ENCODE measurements around the gene RBM22. TPM values are rescaled to one million over a fixed set of nuclear protein-coding genes. Genes with fewer than 3 reads are reported as not detected.

Gene RBM22
- total and polyA plus RNA-seq, 7 experiments from 2014 or later, result 60.5 to 103 (median 93.1) TPM

- intact Hi-C loops (cut with micrococcal nuclease), result no loop called here
- H3K4me1 Mint-ChIP-seq, result no peaks in the 10 kb centered on the region
- Histone ChIP-seq H3K27ac (ENCODE audit: low read depth, low read length) (no peak overlapping the region), H3K4me1 (ENCODE audit: control insufficient read depth in 2 of 2, insufficient read depth in 2 of 2, low read length in 2 of 2) (no peaks in the 10 kb centered on the region), H3K36me3 (ENCODE audit: control insufficient read depth in 2 of 3, insufficient read depth in 3 of 3, low read length in 3 of 3) (peaks cover 14 to 44% (median 23%) of the 10 kb centered on the region in 3 experiments), H3K4me3 (ENCODE audit: low read length) (no peak overlapping the region), H3K27me3 (ENCODE audit: control insufficient read depth in 2 of 2, insufficient read depth in 2 of 2, low read length in 2 of 2) (no peaks in the 10 kb centered on the region), H3K9me3 (ENCODE audit: control insufficient read depth in 2 of 3, low read length in 3 of 3) (no peaks in the 10 kb centered on the region)
- ATAC-seq (no peak), DNase-seq (no peak)
- H3K9me3 Mint-ChIP-seq, result no peaks in the 10 kb centered on the region
- peaks cover 11 to 44% (median 24%) of the 10 kb centered on the region in 5 donors for H3K36me3 Mint-ChIP-seq
- no peaks in the 10 kb centered on the region for H3K27me3 Mint-ChIP-seq
- H3K27ac Mint-ChIP-seq, result peak overlapping the region in 1 of 9 donors; percentile 6
- ChIA-PET CTCF (no interaction called here), POLR2A (interaction anchor here (2.1 kb wide), 1 partner anchor 11 kb away, joined by 6 read pairs; the partner anchor contains the start of gene RBM22)
- H3K4me3 Mint-ChIP-seq, result no peak overlapping the region
Observed at GRCh38 chr5:150689120-150689519, 11.7 kb downstream of the RBM22 start.

- no peak overlapping the region for H3K27ac ChIP-seq (ENCODE audit: low read depth, low read length)
- Mint-ChIP-seq H3K4me1 (peaks cover 5 to 7% (median 6%) of the 10 kb centered on the region in 7 donors), H3K27me3 (peaks cover 0 to 8% (median 0%) of the 10 kb centered on the region in 5 donors), H3K9me3 (peaks cover 0 to 1% (median 0%) of the 10 kb centered on the region in 11 donors), H3K27ac (no peak overlapping the region), H3K36me3 (peaks cover 0 to 15% (median 9%) of the 10 kb centered on the region in 5 donors), H3K4me3 (no peak overlapping the region)
- no peaks in the 10 kb centered on the region for H3K36me3 ChIP-seq (ENCODE audit: control insufficient read depth in 2 of 3, insufficient read depth in 3 of 3, low read length in 3 of 3)
- ATAC-seq (no peak), DNase-seq (no peak)
- H3K4me3 ChIP-seq (ENCODE audit: low read length), result no peak overlapping the region
- ChIA-PET POLR2A (no interaction called here), CTCF (no interaction called here)
- peaks cover 2 to 4% of the 10 kb centered on the region in 2 donors for H3K4me1 ChIP-seq (ENCODE audit: control insufficient read depth in 2 of 2, insufficient read depth in 2 of 2, low read length in 2 of 2)
- no peaks in the 10 kb centered on the region for H3K9me3 ChIP-seq (ENCODE audit: control insufficient read depth in 2 of 3, low read length in 3 of 3)
- intact Hi-C loops (cut with micrococcal nuclease), result no loop called here
- peaks cover 0 to 3% of the 10 kb centered on the region in 2 donors for H3K27me3 ChIP-seq (ENCODE audit: control insufficient read depth in 2 of 2, insufficient read depth in 2 of 2, low read length in 2 of 2)
Observed at GRCh38 chr5:150676578-150676977, 24.3 kb downstream of the RBM22 start.

- Histone ChIP-seq H3K27ac (ENCODE audit: low read depth, low read length) (no peak overlapping the region), H3K9me3 (ENCODE audit: control insufficient read depth in 2 of 3, low read length in 3 of 3) (no peaks in the 10 kb centered on the region), H3K4me3 (ENCODE audit: low read length) (no peak overlapping the region), H3K27me3 (ENCODE audit: control insufficient read depth in 2 of 2, insufficient read depth in 2 of 2, low read length in 2 of 2) (peaks cover 3 to 4% of the 10 kb centered on the region in 2 donors), H3K4me1 (ENCODE audit: control insufficient read depth in 2 of 2, insufficient read depth in 2 of 2, low read length in 2 of 2) (peaks cover 2 to 9% of the 10 kb centered on the region in 2 donors), H3K36me3 (ENCODE audit: control insufficient read depth in 2 of 3, insufficient read depth in 3 of 3, low read length in 3 of 3) (no peaks in the 10 kb centered on the region)
- Mint-ChIP-seq H3K27ac (no peak overlapping the region), H3K36me3 (peaks cover 0 to 3% (median 2%) of the 10 kb centered on the region in 5 donors), H3K27me3 (peaks cover 9 to 23% (median 13%) of the 10 kb centered on the region in 5 donors), H3K9me3 (no peaks in the 10 kb centered on the region), H3K4me1 (peaks cover 0 to 16% (median 11%) of the 10 kb centered on the region in 7 donors), H3K4me3 (no peak overlapping the region)
- intact Hi-C loops (cut with micrococcal nuclease), result no loop called here
- no peak for ATAC-seq
- ChIA-PET POLR2A (no interaction called here), CTCF (no interaction called here)
- DNase-seq, result no peak
Observed at GRCh38 chr5:150675069-150675468, 25.8 kb downstream of the RBM22 start.

GRCh38 chr5:150674341-150674821 is 26.5 kb downstream of the RBM22 start:
- H3K36me3 Mint-ChIP-seq, result no peaks in the 10 kb centered on the region
- H3K9me3 Mint-ChIP-seq, result no peaks in the 10 kb centered on the region
- H3K27ac ChIP-seq (ENCODE audit: low read depth, low read length), result no peak overlapping the region
- intact Hi-C loops (cut with micrococcal nuclease), result no loop called here
- H3K4me3 ChIP-seq (ENCODE audit: low read length), result no peak overlapping the region
- ChIA-PET POLR2A (no interaction called here), CTCF (no interaction called here)
- ATAC-seq (no peak), DNase-seq (no peak)
- no peaks in the 10 kb centered on the region for H3K36me3 ChIP-seq (ENCODE audit: control insufficient read depth in 2 of 3, insufficient read depth in 3 of 3, low read length in 3 of 3)
- peaks cover 4 to 7% of the 10 kb centered on the region in 2 donors for H3K27me3 ChIP-seq (ENCODE audit: control insufficient read depth in 2 of 2, insufficient read depth in 2 of 2, low read length in 2 of 2)
- H3K27me3 Mint-ChIP-seq, result peaks cover 9 to 26% (median 17%) of the 10 kb centered on the region in 5 donors
- H3K27ac Mint-ChIP-seq, result no peak overlapping the region
- no peaks in the 10 kb centered on the region for H3K9me3 ChIP-seq (ENCODE audit: control insufficient read depth in 2 of 3, low read length in 3 of 3)
- no peak overlapping the region for H3K4me3 Mint-ChIP-seq
- peaks cover 0 to 16% (median 11%) of the 10 kb centered on the region in 7 donors for H3K4me1 Mint-ChIP-seq
- H3K4me1 ChIP-seq (ENCODE audit: control insufficient read depth in 2 of 2, insufficient read depth in 2 of 2, low read length in 2 of 2), result peaks cover 2 to 9% of the 10 kb centered on the region in 2 donors

DNA sequence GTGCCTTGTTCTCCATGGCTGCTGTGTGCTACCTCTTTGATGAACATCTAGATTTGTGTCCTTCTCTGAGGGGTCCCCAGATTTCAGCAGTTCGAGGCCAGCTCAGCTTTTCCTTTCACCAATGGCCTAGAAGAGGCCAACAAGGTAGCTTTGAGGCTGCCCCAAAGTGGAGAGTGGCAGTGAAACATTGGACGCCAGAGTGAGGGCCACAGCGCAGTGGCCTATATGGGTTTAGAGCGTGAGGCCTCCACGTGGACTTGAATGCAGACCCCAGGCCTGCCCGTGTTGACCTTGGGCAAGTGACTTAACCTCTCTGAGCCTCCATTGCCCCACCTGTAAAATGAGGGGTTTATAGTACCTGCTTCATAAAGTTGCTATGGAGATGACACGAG is 28.0 kb downstream of the RBM22 start:
- H3K4me3 Mint-ChIP-seq, result peak overlapping the region in 9 of 10 donors; percentile 83 to 88 (median 85)
- DNase-seq (no peak), ATAC-seq (no peak)
- Histone ChIP-seq H3K36me3 (ENCODE audit: control insufficient read depth in 2 of 3, insufficient read depth in 3 of 3, low read length in 3 of 3) (no peaks in the 10 kb centered on the region), H3K4me3 (ENCODE audit: low read length) (peak overlapping the region; percentile 56), H3K9me3 (ENCODE audit: control insufficient read depth in 2 of 3, low read length in 3 of 3) (no peaks in the 10 kb centered on the region), H3K27me3 (ENCODE audit: control insufficient read depth in 2 of 2, insufficient read depth in 2 of 2, low read length in 2 of 2) (peaks cover 4 to 7% of the 10 kb centered on the region in 2 donors), H3K4me1 (ENCODE audit: control insufficient read depth in 2 of 2, insufficient read depth in 2 of 2, low read length in 2 of 2) (peaks cover 2 to 9% of the 10 kb centered on the region in 2 donors), H3K27ac (ENCODE audit: low read depth, low read length) (no peak overlapping the region)
- peaks cover 0 to 16% (median 11%) of the 10 kb centered on the region in 7 donors for H3K4me1 Mint-ChIP-seq
- peaks cover 9 to 28% (median 17%) of the 10 kb centered on the region in 5 donors for H3K27me3 Mint-ChIP-seq
- H3K36me3 Mint-ChIP-seq, result no peaks in the 10 kb centered on the region
- POLR2A ChIA-PET, result no interaction called here
- CTCF ChIA-PET, result interaction anchor here (1.0 kb wide), 1 partner anchor 27 kb away, joined by 3 read pairs; the partner anchor contains the start of gene RBM22
- intact Hi-C loops (cut with micrococcal nuclease), result loop anchor here in 1 of 2 donors (2.0 kb wide), 1 partner anchor 28 kb away; the partner anchor contains the start of gene RBM22
- H3K27ac Mint-ChIP-seq, result no peak overlapping the region
- H3K9me3 Mint-ChIP-seq, result no peaks in the 10 kb centered on the region

- Mint-ChIP-seq H3K27ac (no peak overlapping the region), H3K9me3 (no peaks in the 10 kb centered on the region), H3K4me1 (peaks cover 0 to 16% (median 11%) of the 10 kb centered on the region in 7 donors), H3K27me3 (peaks cover 9 to 28% (median 17%) of the 10 kb centered on the region in 5 donors), H3K36me3 (no peaks in the 10 kb centered on the region), H3K4me3 (peak overlapping the region; percentile 81 to 88 (median 84))
- no peak overlapping the region for H3K27ac ChIP-seq (ENCODE audit: low read depth, low read length)
- CTCF ChIA-PET, result interaction anchor here (0.7 to 1.0 kb wide), 2 partner anchors 28 to 111 kb away, joined by 3 read pairs; partner anchors contain the start of gene RBM22
- peak in 4 of 9 donors; percentile 14 to 34 (median 18) for DNase-seq
- H3K4me1 ChIP-seq (ENCODE audit: control insufficient read depth in 2 of 2, insufficient read depth in 2 of 2, low read length in 2 of 2), result peaks cover 2 to 9% of the 10 kb centered on the region in 2 donors
- POLR2A ChIA-PET, result interaction anchor here (1.3 kb wide), 1 partner anchor 106 kb away, joined by 3 read pairs; the partner anchor contains the start of gene SMIM3
- H3K9me3 ChIP-seq (ENCODE audit: control insufficient read depth in 2 of 3, low read length in 3 of 3), result no peaks in the 10 kb centered on the region
- peak overlapping the region; percentile 56 for H3K4me3 ChIP-seq (ENCODE audit: low read length)
- peaks cover 4 to 7% of the 10 kb centered on the region in 2 donors for H3K27me3 ChIP-seq (ENCODE audit: control insufficient read depth in 2 of 2, insufficient read depth in 2 of 2, low read length in 2 of 2)
- H3K36me3 ChIP-seq (ENCODE audit: control insufficient read depth in 2 of 3, insufficient read depth in 3 of 3, low read length in 3 of 3), result no peaks in the 10 kb centered on the region
- ATAC-seq, result peak; percentile 74
- intact Hi-C loops (cut with micrococcal nuclease), result loop anchor here in 1 of 2 donors (2.0 kb wide), 1 partner anchor 28 kb away; the partner anchor contains the start of gene RBM22
Observed at GRCh38 chr5:150672237-150672883, 28.5 kb downstream of the RBM22 start.

All from naive thymus-derived CD4-positive, alpha-beta T cell (primary cell).